Mammary epithelial cell (primary cell): ENCODE data around the gene RRP1B.

ENCODE experiments used
- CTCF ChIP-seq, 2 donors: IDR thresholded peaks in 1 of 2; conservative IDR thresholded peaks in 1 of 2; 2 replicates each; pipeline ENCODE4 v1.5.1; 2011 to 2012; ENCODE audit warnings: inconsistent platforms in 2 of 2, low read length in 2 of 2, mild to moderate bottlenecking in 2 of 2, control low read depth in 1 of 2, low read depth in 1 of 2; ENCODE audit not compliant: insufficient read depth in 1 of 2; ENCODE audit errors: extremely low read depth in 1 of 2
- EZH2 ChIP-seq: IDR thresholded peaks from 2 replicates; pipeline ENCODE4 v1.6.1; 2012; ENCODE audit warnings: low read length, inconsistent platforms, borderline replicate concordance

GRCh38 chr21:43734131-43734927, 75.0 kb downstream of the RRP1B start:
- TF ChIP-seq CTCF (conservative IDR thresholded peaks at IDR 0.05 in 1 of 2, IDR thresholded peaks at IDR 0.05 in 1 of 2; ENCODE audit: extremely low read depth in 1 of 2, insufficient read depth in 1 of 2, low read depth in 1 of 2, low read length in 2 of 2) (no peak), EZH2 (no peak)
